H1 (cell line): ENCODE measurements around the gene DUSP3. TPM values are rescaled to one million over a fixed set of nuclear protein-coding genes. Genes with fewer than 3 reads are reported as not detected.

Experiments used
- CTCF ChIA-PET: fragments of 300-600 bp; sonication (Branson Sonifier 250); formaldehyde crosslinking; loops from one replicate; lab custom pipeline; 2021; ENCODE audit not compliant: partially characterized antibody; lab: Charles Lee
- POLR2A ChIA-PET: fragments of 300-600 bp; sonication (Branson Sonifier 250); formaldehyde crosslinking; loops from one replicate; lab custom pipeline; 2021; ENCODE audit warnings: inconsistent platforms; ENCODE audit not compliant: partially characterized antibody; lab: Charles Lee
- DNase-seq, 2 experiments: peaks; one replicate each; pipeline versions ENCODE4 v3.0.0 to v3.0.0-alpha.2; 2010 to 2022; ENCODE audit warnings: low spot score in 2 of 2, low read depth in 1 of 2, mixed read lengths in 1 of 2
- FAIRE-seq: peaks from 2 replicates; lab custom pipeline; 2011; peaks lifted over from hg19 to GRCh38; lab: Jason Lieb, UNC
- H2AFZ ChIP-seq: 2 replicates; pipeline ENCODE4 v1.8.1; 2012; ENCODE audit warnings: low read length, inconsistent platforms
- H2AK5ac ChIP-seq: 2 replicates; pipeline ENCODE4 v1.6.1; 2013; ENCODE audit warnings: low read depth, low read length
- H2BK120ac ChIP-seq: replicated peaks from 2 replicates; pipeline ENCODE3; 2013; ENCODE audit warnings: low read depth, low read length, inconsistent platforms
- H2BK12ac ChIP-seq: 2 replicates; pipeline ENCODE4 v1.6.1; 2013; ENCODE audit warnings: low read depth, low read length
- H2BK15ac ChIP-seq: 2 replicates; pipeline ENCODE4 v1.6.1; 2013; ENCODE audit warnings: low read length
- H2BK20ac ChIP-seq: 2 replicates; pipeline ENCODE4 v1.6.1; 2013; ENCODE audit warnings: low read length
- H2BK5ac ChIP-seq: 2 replicates; pipeline ENCODE4 v1.6.1; 2013; ENCODE audit warnings: low read depth, low read length
- H3K14ac ChIP-seq: 2 replicates; pipeline ENCODE4 v1.6.1; 2013; ENCODE audit warnings: inconsistent platforms; ENCODE audit not compliant: insufficient read length
- H3K18ac ChIP-seq: 2 replicates; pipeline ENCODE4 v1.6.1; 2013; ENCODE audit warnings: low read length; ENCODE audit errors: extremely low read depth
- H3K23ac ChIP-seq: 2 replicates; pipeline ENCODE4 v1.6.1; 2013; ENCODE audit warnings: inconsistent platforms; ENCODE audit not compliant: insufficient read length
- H3K23me2 ChIP-seq: 2 replicates; pipeline ENCODE4 v1.6.1; 2013; ENCODE audit warnings: low read depth, low read length
- H3K27ac ChIP-seq: 2 replicates; pipeline ENCODE4 v1.6.1; 2011; ENCODE audit warnings: low read depth, low read length, inconsistent platforms
- H3K27me3 ChIP-seq, 4 experiments: replicated peaks in 1 of 4; 1 replicate in 1 of 4; 2 replicates in 3 of 4; pipeline versions ENCODE4 v1.6.1 to v1.8.1; 2011 to 2013; ENCODE audit warnings: low read length in 3 of 4, mild to moderate bottlenecking in 3 of 4, inconsistent platforms in 2 of 4, mixed read lengths in 2 of 4, moderate library complexity in 1 of 4; ENCODE audit not compliant: control insufficient read depth in 3 of 4, insufficient read depth in 3 of 4; ENCODE audit errors: extremely low read depth in 1 of 4
- H3K36me3 ChIP-seq, 4 experiments: 2 replicates each; pipeline versions ENCODE4 v1.6.1 to v1.8.1; 2011 to 2013; ENCODE audit warnings: mild to moderate bottlenecking in 4 of 4, low read length in 3 of 4, moderate library complexity in 2 of 4, control low read depth in 1 of 4, inconsistent platforms in 1 of 4; ENCODE audit not compliant: insufficient read depth in 4 of 4, control insufficient read depth in 2 of 4
- H3K4ac ChIP-seq: replicated peaks from 2 replicates; pipeline ENCODE3; 2013; ENCODE audit warnings: low read length, low read depth, mixed read lengths, inconsistent platforms; ENCODE audit not compliant: insufficient read length
- H3K4me1 ChIP-seq, 4 experiments: replicated peaks in 1 of 4; 1 replicate in 1 of 4; 2 replicates in 3 of 4; pipeline versions ENCODE4 v1.6.1 to v1.8.1; 2011 to 2013; ENCODE audit warnings: low read length in 3 of 4, inconsistent platforms in 2 of 4, mixed read lengths in 1 of 4; ENCODE audit not compliant: insufficient read depth in 4 of 4, control insufficient read depth in 3 of 4
- H3K4me2 ChIP-seq, 2 experiments: 2 replicates each; pipeline versions ENCODE4 v1.6.1 to v1.8.1; 2011 to 2013; ENCODE audit warnings: low read depth in 2 of 2, low read length in 2 of 2, control low read depth in 1 of 2, inconsistent platforms in 1 of 2, mild to moderate bottlenecking in 1 of 2; ENCODE audit not compliant: insufficient read depth in 1 of 2
- H3K4me3 ChIP-seq, 4 experiments: fragments of 200-600, 300-600 bp in 1 of 4; sonication (generic), shearing (Covaris generic), sonication (Bioruptor Twin) in 1 of 4; 2 replicates each; pipeline versions ENCODE4 v1.5.1 to v1.8.1; 2011 to 2016; ENCODE audit warnings: low read length in 4 of 4, low read depth in 3 of 4, control low read depth in 2 of 4, inconsistent platforms in 2 of 4, mild to moderate bottlenecking in 2 of 4, mixed read lengths in 1 of 4, moderate library complexity in 1 of 4; ENCODE audit not compliant: insufficient read depth in 2 of 4; ENCODE audit errors: extremely low read depth in 1 of 4
- H3K56ac ChIP-seq: replicated peaks from 2 replicates; pipeline ENCODE3; 2013; ENCODE audit warnings: low read depth, mild to moderate bottlenecking, mixed read lengths, low read length, inconsistent platforms; ENCODE audit not compliant: insufficient read length
- H3K79me1 ChIP-seq: 2 replicates; pipeline ENCODE4 v1.6.1; 2013; ENCODE audit warnings: low read depth, low read length, control low read depth
- H3K79me2 ChIP-seq, 2 experiments: 2 replicates each; pipeline versions ENCODE4 v1.6.1 to v1.8.1; 2012 to 2013; ENCODE audit warnings: low read length in 2 of 2, mild to moderate bottlenecking in 2 of 2, inconsistent platforms in 1 of 2; ENCODE audit not compliant: insufficient read depth in 2 of 2, control insufficient read depth in 1 of 2
- H3K9ac ChIP-seq, 4 experiments: replicated peaks in 1 of 4; 1 replicate in 1 of 4; 2 replicates in 3 of 4; pipeline versions ENCODE4 v1.6.1 to v1.8.1; 2011 to 2013; ENCODE audit warnings: low read depth in 3 of 4, low read length in 3 of 4, control low read depth in 2 of 4, mild to moderate bottlenecking in 2 of 4, moderate library complexity in 2 of 4, inconsistent platforms in 1 of 4; ENCODE audit errors: extremely low read depth in 1 of 4
- H3K9me3 ChIP-seq, 2 experiments: 2 replicates each; pipeline versions ENCODE4 v1.6.1 to v1.8.1; 2012 to 2013; ENCODE audit warnings: mild to moderate bottlenecking in 2 of 2, moderate library complexity in 2 of 2, control low read depth in 1 of 2, inconsistent platforms in 1 of 2, low read depth in 1 of 2, low read length in 1 of 2, mixed read lengths in 1 of 2; ENCODE audit not compliant: insufficient read depth in 2 of 2
- H4K20me1 ChIP-seq, 2 experiments: replicated peaks in 1 of 2; 2 replicates each; pipeline versions ENCODE3 to v1.8.1; 2011 to 2013; ENCODE audit warnings: inconsistent platforms in 2 of 2, low read length in 2 of 2, mild to moderate bottlenecking in 1 of 2; ENCODE audit not compliant: insufficient read depth in 2 of 2, control insufficient read depth in 1 of 2
- H4K5ac ChIP-seq: 2 replicates; pipeline ENCODE4 v1.6.1; 2013; ENCODE audit warnings: low read length, low read depth, mixed read lengths, inconsistent platforms; ENCODE audit not compliant: insufficient read length
- H4K8ac ChIP-seq: 2 replicates; pipeline ENCODE4 v1.8.0; 2013; ENCODE audit warnings: mild to moderate bottlenecking, moderate library complexity, low read length, inconsistent platforms; ENCODE audit not compliant: insufficient read depth; ENCODE audit errors: extremely low read depth
- H4K91ac ChIP-seq: replicated peaks from 2 replicates; pipeline ENCODE3; 2013; ENCODE audit warnings: low read length, mixed read lengths, inconsistent platforms; ENCODE audit not compliant: insufficient read length
- ATF3 ChIP-seq: IDR thresholded peaks from 2 replicates; pipeline ENCODE4 v1.6.1; 2011; ENCODE audit warnings: low read depth, mild to moderate bottlenecking, low read length; ENCODE audit not compliant: insufficient read depth
- CBX5 ChIP-seq: fragments of 300-800, 300-1000 bp; sonication (generic); IDR thresholded peaks from 2 replicates; pipeline ENCODE4 v1.7.1; 2016; ENCODE audit warnings: antibody characterized with exemption, low read length, low read depth
- CHD1 ChIP-seq: IDR thresholded peaks from 2 replicates; pipeline ENCODE4 v1.6.1; 2012; ENCODE audit warnings: low read depth, low read length, improper control_type of control experiment
- CREB1 ChIP-seq: IDR thresholded peaks from 2 replicates; pipeline ENCODE4 v1.6.1; 2012; ENCODE audit warnings: inconsistent platforms
- EZH2 ChIP-seq: fragments of 200-600 bp; sonication (generic); IDR thresholded peaks from 2 replicates; pipeline ENCODE4 v1.7.1; 2012; ENCODE audit warnings: low read depth, mild to moderate bottlenecking, moderate library complexity, low read length, inconsistent platforms; ENCODE audit not compliant: severe bottlenecking
- HDAC2 ChIP-seq, 2 experiments: fragments of 300-600 bp in 1 of 2; sonication (generic) in 1 of 2; IDR thresholded peaks; 2 replicates each; pipeline ENCODE4 v1.6.1; 2011 to 2012; ENCODE audit warnings: low read depth in 2 of 2, low read length in 2 of 2, mild to moderate bottlenecking in 2 of 2, moderate library complexity in 2 of 2, borderline replicate concordance in 1 of 2, inconsistent platforms in 1 of 2
- HDAC6 ChIP-seq: IDR thresholded peaks from one replicate; pipeline ENCODE4 v1.7.1; 2012; ENCODE audit warnings: low read depth, mild to moderate bottlenecking, inconsistent platforms, low read length, moderate library complexity
- JUND ChIP-seq: IDR thresholded peaks from 2 replicates; pipeline ENCODE4 v1.6.1; 2011; ENCODE audit warnings: mild to moderate bottlenecking, improper control_type of control experiment, low read length
- MAX ChIP-seq: IDR thresholded peaks from 2 replicates; pipeline ENCODE4 v1.6.1; 2012; ENCODE audit warnings: inconsistent platforms
- RFX5 ChIP-seq: IDR thresholded peaks from 2 replicates; pipeline ENCODE4 v1.6.1; 2011; ENCODE audit warnings: low read depth, low read length, improper control_type of control experiment, borderline replicate concordance
- SIN3A ChIP-seq, 2 experiments: IDR thresholded peaks in 1 of 2; conservative IDR thresholded peaks in 1 of 2; 2 replicates each; pipeline ENCODE4 v1.6.1; 2011 to 2012; ENCODE audit warnings: low read length in 2 of 2, improper control_type of control experiment in 1 of 2, low read depth in 1 of 2, mild to moderate bottlenecking in 1 of 2
- TAF1 ChIP-seq: IDR thresholded peaks from 2 replicates; pipeline ENCODE4 v1.6.1; 2011; ENCODE audit warnings: mild to moderate bottlenecking, low read depth, low read length
- WGBS, 2 experiments: shearing (Covaris generic) in 1 of 2; methylation state at CpG; one replicate each; pipeline versions ENCODE4 v1.1.6 to v1.1.7; 2013 to 2015; ENCODE audit warnings: low lambda C conversion rate in 2 of 2, mixed read lengths in 2 of 2, inconsistent platforms in 1 of 2, low coverage in 1 of 2, missing lambda C conversion rate in 1 of 2; ENCODE audit not compliant: insufficient replicate concordance in 2 of 2, insufficient coverage in 1 of 2, insufficient read length in 1 of 2; ENCODE audit errors: extremely low coverage in 1 of 2, missing lambda C conversion rate in 1 of 2; 5-methylcytosine and 5-hydroxymethylcytosine counted together
- polyA plus RNA-seq, 7 experiments: library from polyadenylated mRNA; depleted of rRNA in 3 of 7; stranded (reverse) in 5 of 7; unstranded in 2 of 7; fragments of >200 nt in 5 of 7; fragments of 200-250 nt in 2 of 7; gene quantifications; 1 replicate in 5 of 7; 2 replicates in 1 of 7; 4 replicates in 1 of 7; pipeline versions ENCODE4 v1.2.1 to v1.2.3, GENCODE V29; 2011 to 2013; ENCODE audit warnings: missing spikeins in 2 of 7, mixed read lengths in 2 of 7
- total RNA-seq: library from RNA; stranded (reverse); fragmentation: NEBNext Ultra II Directional; extraction: Animal tissue kit (Norgen Biotek cat#: 25700); gene quantifications from 2 replicates; pipeline ENCODE4 v1.2.1, GENCODE V29; 2021

Gene DUSP3
- total and polyA plus RNA-seq, 2 of the 8 experiments (the other 6 are each of a cell fraction or from before 2014, with no cell fraction given): 15.1 to 21.2 TPM

- Histone ChIP-seq H3K56ac (no peak overlapping the region), H3K79me1 (no peaks in the 10 kb centered on the region), H2BK12ac (0 out of 2 replicates have a peak overlapping the region, but pooled peaks have one; percentile 4), H3K4me3 (peak overlapping the region; percentile 22 to 53 (median 33); a peak in 6 of 8 replicates), H4K20me1 (no peaks in the 10 kb centered on the region), H3K18ac (peak overlapping the region; percentile 60; the same call in 1 of the 2 replicates), H3K23me2 (peaks cover 3% of the 10 kb centered on the region; the same call in 1 of the 2 replicates), H4K5ac (no peak overlapping the region), H2AK5ac (no peak overlapping the region), H3K4me1 (peaks cover 1 to 21% (median 8%) of the 10 kb centered on the region in 4 experiments; a peak in 6 of 7 replicates), H4K91ac (no peak overlapping the region), H3K79me2 (no peaks in the 10 kb centered on the region), H3K4ac (peak overlapping the region; percentile 19), H2BK5ac (0 out of 2 replicates have a peak overlapping the region, but pooled peaks have one; percentile 39), H3K27me3 (peaks cover 0 to 30% (median 23%) of the 10 kb centered on the region in 4 experiments; a peak in 6 of 7 replicates), H3K9me3 (no peaks in the 10 kb centered on the region), H3K27ac (no peak overlapping the region), H2BK120ac (no peak overlapping the region), H2BK20ac (no peak overlapping the region; the same call in 1 of the 2 replicates), H3K36me3 (no peaks in the 10 kb centered on the region), H2AFZ (0 out of 2 replicates have a peak overlapping the region, but pooled peaks have one; percentile 46), H3K23ac (no peak overlapping the region), H3K9ac (no peak overlapping the region), H2BK15ac (no peak overlapping the region), H3K14ac (no peak overlapping the region), H4K8ac (peak overlapping the region; percentile 74), H3K4me2 (peak overlapping the region; percentile 58 to 68)
- 34% methylated on average over 12 of the region's 21 CpGs; no CpG with 5 or more reads in 1 of the 2 experiments for WGBS, 2 experiments
- DNase-seq: peak in 1 of 2 experiments; percentile 58
- ChIA-PET CTCF (interaction anchor here (0.5 to 22.9 kb wide), 8 partner anchors 10 to 1806 kb away, joined by 3 to 969 read pairs (median 5); no protein-coding TSS in a partner anchor), POLR2A (interaction anchor here (1.0 to 2.2 kb wide), 8 partner anchors 9 to 387 kb away, joined by 3 to 7 read pairs (median 4); no protein-coding TSS in a partner anchor)
- no peak for FAIRE-seq
- TF ChIP-seq EZH2: no peak
- TF ChIP-seq CREB1: no peak
- TF ChIP-seq ATF3: no peak
- no peak for TF ChIP-seq JUND
- no peak for TF ChIP-seq MAX
- no peak for TF ChIP-seq CBX5
- no peak for TF ChIP-seq CHD1
- no peak for TF ChIP-seq RFX5
- no peak for TF ChIP-seq HDAC2 (IDR thresholded peaks at IDR 0.05; ENCODE audit: borderline replicate concordance in 1 of 2, low read depth in 2 of 2, low read length in 2 of 2)
- TF ChIP-seq TAF1: no peak
- TF ChIP-seq SIN3A (conservative IDR thresholded peaks at IDR 0.05 in 1 of 2, IDR thresholded peaks at IDR 0.05 in 1 of 2; ENCODE audit: low read depth in 1 of 2, low read length in 2 of 2): no peak
- TF ChIP-seq HDAC6: no peak
Observed at GRCh38 chr17:43754947-43755346, 23.8 kb downstream of the DUSP3 start.
